K562 (cell line): Measurements from ENCODE around the gene C22orf39. TPM values are rescaled to one million over a fixed set of nuclear protein-coding genes. Genes with fewer than 3 reads are reported as not detected.

Experiments used
- CAMTA2 ChIP-seq: fragments of 250-450 bp; sonication (Bioruptor Pico); conservative IDR thresholded peaks from 2 replicates; pipeline ENCODE4 v1.5.1; 2022
- CHD1 ChIP-seq: fragments of 200-600 bp; sonication (generic); IDR thresholded peaks from one replicate; pipeline ENCODE4 v1.6.1; 2012; ENCODE audit warnings: mild to moderate bottlenecking, moderate library complexity, low read length, inconsistent platforms
- DMBX1 ChIP-seq: fragments of 250-450 bp; sonication (Bioruptor Pico); IDR thresholded peaks from 2 replicates; pipeline ENCODE4 v1.8.0; 2022; ENCODE audit warnings: inconsistent platforms, mild to moderate bottlenecking, moderate library complexity, borderline replicate concordance
- ESRRB ChIP-seq: fragments of 250-450 bp; sonication (Bioruptor Pico); IDR thresholded peaks from 2 replicates; pipeline ENCODE4 v1.5.0; 2020; ENCODE audit warnings: mild to moderate bottlenecking, moderate library complexity, borderline replicate concordance
- GTF2F1 ChIP-seq: IDR thresholded peaks from 2 replicates; pipeline ENCODE4 v1.6.1; 2011; ENCODE audit warnings: low read depth, low read length, improper control_type of control experiment
- ILF3 ChIP-seq: fragments of 450-650 bp; IDR thresholded peaks from 2 replicates; pipeline ENCODE4 v1.6.1; 2018; ENCODE audit warnings: antibody characterized with exemption, mild to moderate bottlenecking, moderate library complexity, borderline replicate concordance
- NR2C1 ChIP-seq, 2 experiments: fragments of 450-650 bp; IDR thresholded peaks; 2 replicates each; pipeline ENCODE4 v1.6.1; 2017; ENCODE audit warnings: mild to moderate bottlenecking in 2 of 2, antibody characterized with exemption in 1 of 2, inconsistent platforms in 1 of 2, missing compliant biosample characterization in 1 of 2, missing genetic modification characterization in 1 of 2
- RAD21 ChIP-seq, 2 experiments: fragments of 250-450 bp in 1 of 2; fragments of 450-650 bp in 1 of 2; sonication (Bioruptor Pico) in 1 of 2; formaldehyde crosslinking in 1 of 2; IDR thresholded peaks in 1 of 2; conservative IDR thresholded peaks in 1 of 2; 2 replicates each; pipeline versions ENCODE4 v1.4.0 to v1.8.0; 2020 to 2022; ENCODE audit warnings: mild to moderate bottlenecking in 2 of 2, moderate library complexity in 1 of 2
- SMAD3 ChIP-seq: fragments of 450-650 bp; formaldehyde crosslinking; conservative IDR thresholded peaks from 2 replicates; pipeline ENCODE4 v1.4.0; 2020; ENCODE audit warnings: mild to moderate bottlenecking
- ZC3H8 ChIP-seq: fragments of 450-650 bp; IDR thresholded peaks from 2 replicates; pipeline ENCODE4 v1.6.1; 2017
- ZNF75A ChIP-seq: fragments of 450-650 bp; formaldehyde crosslinking; IDR thresholded peaks from 2 replicates; pipeline ENCODE4 v1.4.0; 2020; ENCODE audit warnings: mild to moderate bottlenecking
- polyA plus RNA-seq, 8 experiments: library from polyadenylated mRNA; depleted of rRNA in 4 of 8; stranded (reverse) in 5 of 8; unstranded in 3 of 8; fragments of >200 nt; fragmentation: Nextera tagmentation in 2 of 8; fragmentation: Illumina TruSeq in 1 of 8; extraction: Ambion mirVana in 2 of 8; extraction: Trizol in 1 of 8; gene quantifications; 2 replicates each; pipeline versions ENCODE4 v1.2.1 to v1.2.3, GENCODE V29; 2011 to 2014; ENCODE audit warnings: inconsistent platforms in 1 of 8, missing spikeins in 1 of 8
- total RNA-seq, 7 experiments: library from RNA; depleted of rRNA in 6 of 7; stranded (reverse); fragments of >200 nt in 6 of 7; fragmentation: Illumina TruSeq in 2 of 7; extraction: Trizol in 2 of 7; gene quantifications; 2 replicates each; pipeline versions ENCODE4 v1.2.1 to v1.2.3, GENCODE V29; 2011 to 2021; ENCODE audit warnings: low replicate concordance in 1 of 7
- TF ChIP-seq, protein P1 (sequence below): fragments of 450-650 bp; conservative IDR thresholded peaks from 2 replicates; pipeline ENCODE4 v1.6.1; 2016; ENCODE audit warnings: missing genetic modification characterization, low read depth, mild to moderate bottlenecking, missing compliant biosample characterization, moderate library complexity
- TF ChIP-seq, protein P2 (sequence below): fragments of 450-650 bp; formaldehyde crosslinking; IDR thresholded peaks from 2 replicates; pipeline ENCODE4 v1.4.0; 2020; ENCODE audit warnings: mild to moderate bottlenecking, moderate library complexity
- TF ChIP-seq, protein P3 (sequence below): fragments of 250-450 bp; sonication (Bioruptor Pico); IDR thresholded peaks from 2 replicates; pipeline ENCODE4 v1.9.0; 2021; ENCODE audit warnings: mild to moderate bottlenecking
- TF ChIP-seq, protein P4 (sequence below): sonication (generic); formaldehyde crosslinking; IDR thresholded peaks from 2 replicates; pipeline ENCODE4 v1.8.0; 2022; ENCODE audit warnings: mild to moderate bottlenecking, missing genetic modification reagents
- TF ChIP-seq, protein P5 (sequence below), 2 experiments: fragments of 200-800 bp in 1 of 2; sonication (Bioruptor generic) in 1 of 2; sonication (generic) in 1 of 2; formaldehyde crosslinking in 1 of 2; IDR thresholded peaks in 1 of 2; conservative IDR thresholded peaks in 1 of 2; 2 replicates each; pipeline versions ENCODE4 v1.5.0 to v1.6.1; 2016 to 2020; ENCODE audit warnings: missing compliant biosample characterization in 1 of 2, missing genetic modification characterization in 1 of 2, missing genetic modification reagents in 1 of 2
- TF ChIP-seq, protein P6 (sequence below): fragments of 250-450 bp; sonication (Bioruptor Pico); IDR thresholded peaks from 2 replicates; pipeline ENCODE4 v1.4.0; 2020; ENCODE audit warnings: mild to moderate bottlenecking

Gene C22orf39
- total and polyA plus RNA-seq, 9 of the 15 experiments (the other 6 are each of a cell fraction or from before 2014, with no cell fraction given): 20.4 to 139 (median 66.8) TPM

DNA sequence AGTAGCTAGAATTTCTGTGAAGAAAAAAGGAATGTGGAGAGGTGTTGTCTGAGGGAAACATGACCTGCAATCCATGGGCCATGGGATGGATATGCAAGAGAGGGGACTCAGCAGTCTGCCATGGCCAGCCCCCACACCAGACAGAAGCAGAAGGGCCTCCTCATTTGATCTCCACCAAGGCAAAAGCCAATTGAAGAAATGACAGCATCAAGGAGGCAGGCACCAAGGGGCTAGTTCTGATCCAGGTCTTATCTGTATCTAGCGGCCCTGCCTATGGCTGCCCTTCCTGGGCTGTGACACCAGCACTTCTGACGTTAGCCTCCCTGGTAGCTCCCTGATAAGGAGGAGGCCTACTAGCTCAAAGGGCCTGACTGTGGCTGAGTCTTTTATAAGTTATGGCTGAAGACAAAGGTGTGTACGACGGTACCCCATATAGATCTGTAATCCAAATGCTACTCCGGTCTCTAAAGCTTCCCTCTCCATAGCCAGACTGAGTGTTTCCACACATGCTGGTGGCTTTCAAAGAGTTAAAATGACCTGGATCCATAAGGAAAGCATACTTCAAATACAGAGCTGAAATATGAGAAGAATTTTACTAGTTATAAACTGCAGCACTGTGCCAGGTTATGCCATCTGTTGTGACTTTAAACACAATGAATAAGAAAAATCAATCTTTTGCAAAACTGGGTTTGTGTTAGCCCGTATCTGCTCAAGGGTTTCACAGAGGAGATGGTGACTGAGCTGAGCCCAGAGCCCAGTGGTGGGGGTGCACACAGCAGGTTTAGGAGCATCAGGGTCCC lies 50.4 kb downstream of the C22orf39 start (continued):
- TF ChIP-seq, protein P1, sequence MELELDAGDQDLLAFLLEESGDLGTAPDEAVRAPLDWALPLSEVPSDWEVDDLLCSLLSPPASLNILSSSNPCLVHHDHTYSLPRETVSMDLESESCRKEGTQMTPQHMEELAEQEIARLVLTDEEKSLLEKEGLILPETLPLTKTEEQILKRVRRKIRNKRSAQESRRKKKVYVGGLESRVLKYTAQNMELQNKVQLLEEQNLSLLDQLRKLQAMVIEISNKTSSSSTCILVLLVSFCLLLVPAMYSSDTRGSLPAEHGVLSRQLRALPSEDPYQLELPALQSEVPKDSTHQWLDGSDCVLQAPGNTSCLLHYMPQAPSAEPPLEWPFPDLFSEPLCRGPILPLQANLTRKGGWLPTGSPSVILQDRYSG (tag): peak; percentile 79
- TF ChIP-seq RAD21 (CRISPR knock-in tag; conservative IDR thresholded peaks at IDR 0.05 in 1 of 2, IDR thresholded peaks at IDR 0.05 in 1 of 2) (peak in 1 of 2 experiments; percentile 37; a peak in 1 of 4 replicates), ZNF75A (peak; percentile 9; the same call in 1 of the 2 replicates), CAMTA2 (CRISPR knock-in tag) (no peak), DMBX1 (peak; percentile 94), NR2C1 (IDR thresholded peaks at IDR 0.05) (no peak), NR2C1 (tag; IDR thresholded peaks at IDR 0.05) (peak; percentile 62), GTF2F1 (peak; percentile 85; the same call in 1 of the 2 replicates), CHD1 (peak; percentile 32), ESRRB (0 out of 2 replicates have a peak, but pooled peaks have one; percentile 5), ZC3H8 (no peak), ILF3 (peak; percentile 82; the same call in 1 of the 2 replicates), SMAD3 (CRISPR knock-in tag) (peak; percentile 92)
- TF ChIP-seq, protein P2, sequence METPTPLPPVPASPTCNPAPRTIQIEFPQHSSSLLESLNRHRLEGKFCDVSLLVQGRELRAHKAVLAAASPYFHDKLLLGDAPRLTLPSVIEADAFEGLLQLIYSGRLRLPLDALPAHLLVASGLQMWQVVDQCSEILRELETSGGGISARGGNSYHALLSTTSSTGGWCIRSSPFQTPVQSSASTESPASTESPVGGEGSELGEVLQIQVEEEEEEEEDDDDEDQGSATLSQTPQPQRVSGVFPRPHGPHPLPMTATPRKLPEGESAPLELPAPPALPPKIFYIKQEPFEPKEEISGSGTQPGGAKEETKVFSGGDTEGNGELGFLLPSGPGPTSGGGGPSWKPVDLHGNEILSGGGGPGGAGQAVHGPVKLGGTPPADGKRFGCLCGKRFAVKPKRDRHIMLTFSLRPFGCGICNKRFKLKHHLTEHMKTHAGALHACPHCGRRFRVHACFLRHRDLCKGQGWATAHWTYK (CRISPR knock-in tag): peak; percentile 75
- TF ChIP-seq, protein P3, sequence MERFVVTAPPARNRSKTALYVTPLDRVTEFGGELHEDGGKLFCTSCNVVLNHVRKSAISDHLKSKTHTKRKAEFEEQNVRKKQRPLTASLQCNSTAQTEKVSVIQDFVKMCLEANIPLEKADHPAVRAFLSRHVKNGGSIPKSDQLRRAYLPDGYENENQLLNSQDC (CRISPR knock-in tag): peak; percentile 6; the same call in 1 of the 2 replicates
- TF ChIP-seq, protein P4, sequence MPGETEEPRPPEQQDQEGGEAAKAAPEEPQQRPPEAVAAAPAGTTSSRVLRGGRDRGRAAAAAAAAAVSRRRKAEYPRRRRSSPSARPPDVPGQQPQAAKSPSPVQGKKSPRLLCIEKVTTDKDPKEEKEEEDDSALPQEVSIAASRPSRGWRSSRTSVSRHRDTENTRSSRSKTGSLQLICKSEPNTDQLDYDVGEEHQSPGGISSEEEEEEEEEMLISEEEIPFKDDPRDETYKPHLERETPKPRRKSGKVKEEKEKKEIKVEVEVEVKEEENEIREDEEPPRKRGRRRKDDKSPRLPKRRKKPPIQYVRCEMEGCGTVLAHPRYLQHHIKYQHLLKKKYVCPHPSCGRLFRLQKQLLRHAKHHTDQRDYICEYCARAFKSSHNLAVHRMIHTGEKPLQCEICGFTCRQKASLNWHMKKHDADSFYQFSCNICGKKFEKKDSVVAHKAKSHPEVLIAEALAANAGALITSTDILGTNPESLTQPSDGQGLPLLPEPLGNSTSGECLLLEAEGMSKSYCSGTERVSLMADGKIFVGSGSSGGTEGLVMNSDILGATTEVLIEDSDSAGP (CRISPR knock-in tag): peak; percentile 73; the same call in 1 of the 2 replicates
- TF ChIP-seq, protein P5, sequence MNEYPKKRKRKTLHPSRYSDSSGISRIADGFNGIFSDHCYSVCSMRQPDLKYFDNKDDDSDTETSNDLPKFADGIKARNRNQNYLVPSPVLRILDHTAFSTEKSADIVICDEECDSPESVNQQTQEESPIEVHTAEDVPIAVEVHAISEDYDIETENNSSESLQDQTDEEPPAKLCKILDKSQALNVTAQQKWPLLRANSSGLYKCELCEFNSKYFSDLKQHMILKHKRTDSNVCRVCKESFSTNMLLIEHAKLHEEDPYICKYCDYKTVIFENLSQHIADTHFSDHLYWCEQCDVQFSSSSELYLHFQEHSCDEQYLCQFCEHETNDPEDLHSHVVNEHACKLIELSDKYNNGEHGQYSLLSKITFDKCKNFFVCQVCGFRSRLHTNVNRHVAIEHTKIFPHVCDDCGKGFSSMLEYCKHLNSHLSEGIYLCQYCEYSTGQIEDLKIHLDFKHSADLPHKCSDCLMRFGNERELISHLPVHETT (CRISPR knock-in tag; conservative IDR thresholded peaks at IDR 0.05 in 1 of 2, IDR thresholded peaks at IDR 0.05 in 1 of 2): peak in 1 of 2 experiments; percentile 95; a peak in 2 of 4 replicates
- TF ChIP-seq, protein P6, sequence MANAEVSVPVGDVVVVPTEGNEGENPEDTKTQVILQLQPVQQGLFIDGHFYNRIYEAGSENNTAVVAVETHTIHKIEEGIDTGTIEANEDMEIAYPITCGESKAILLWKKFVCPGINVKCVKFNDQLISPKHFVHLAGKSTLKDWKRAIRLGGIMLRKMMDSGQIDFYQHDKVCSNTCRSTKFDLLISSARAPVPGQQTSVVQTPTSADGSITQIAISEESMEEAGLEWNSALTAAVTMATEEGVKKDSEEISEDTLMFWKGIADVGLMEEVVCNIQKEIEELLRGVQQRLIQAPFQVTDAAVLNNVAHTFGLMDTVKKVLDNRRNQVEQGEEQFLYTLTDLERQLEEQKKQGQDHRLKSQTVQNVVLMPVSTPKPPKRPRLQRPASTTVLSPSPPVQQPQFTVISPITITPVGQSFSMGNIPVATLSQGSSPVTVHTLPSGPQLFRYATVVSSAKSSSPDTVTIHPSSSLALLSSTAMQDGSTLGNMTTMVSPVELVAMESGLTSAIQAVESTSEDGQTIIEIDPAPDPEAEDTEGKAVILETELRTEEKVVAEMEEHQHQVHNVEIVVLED (CRISPR knock-in tag): 0 out of 2 replicates have a peak, but pooled peaks have one; percentile 33
